HS-27A (cell line): ENCODE data around the gene HOXB3.

Experiments
- DNase-seq: peaks from one replicate; pipeline ENCODE4 v3.0.0-alpha.2; 2012; ENCODE audit warnings: low read depth, missing footprints

The HOXB3 gene

DNA sequence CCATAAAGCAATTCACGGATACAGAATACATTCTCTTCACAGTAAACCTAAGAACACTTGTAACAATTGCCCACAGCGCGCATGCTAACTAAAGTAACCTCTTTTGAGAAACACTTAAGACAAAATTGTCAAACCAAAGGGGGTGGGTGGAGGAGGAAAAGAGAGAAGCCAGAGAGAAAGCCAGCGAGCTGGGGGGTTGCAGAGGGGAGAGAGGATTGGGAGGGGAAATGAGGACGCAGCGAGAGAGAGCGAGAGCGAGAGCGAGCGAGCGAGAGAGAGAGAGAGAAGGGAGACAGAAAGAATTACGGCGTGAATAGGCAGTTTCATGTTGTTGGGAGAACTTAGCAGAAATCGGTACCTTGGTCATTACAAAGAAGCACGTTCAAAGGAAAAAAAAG is 22.4 kb upstream of the HOXB3 start:
- no peak for DNase-seq

DNA sequence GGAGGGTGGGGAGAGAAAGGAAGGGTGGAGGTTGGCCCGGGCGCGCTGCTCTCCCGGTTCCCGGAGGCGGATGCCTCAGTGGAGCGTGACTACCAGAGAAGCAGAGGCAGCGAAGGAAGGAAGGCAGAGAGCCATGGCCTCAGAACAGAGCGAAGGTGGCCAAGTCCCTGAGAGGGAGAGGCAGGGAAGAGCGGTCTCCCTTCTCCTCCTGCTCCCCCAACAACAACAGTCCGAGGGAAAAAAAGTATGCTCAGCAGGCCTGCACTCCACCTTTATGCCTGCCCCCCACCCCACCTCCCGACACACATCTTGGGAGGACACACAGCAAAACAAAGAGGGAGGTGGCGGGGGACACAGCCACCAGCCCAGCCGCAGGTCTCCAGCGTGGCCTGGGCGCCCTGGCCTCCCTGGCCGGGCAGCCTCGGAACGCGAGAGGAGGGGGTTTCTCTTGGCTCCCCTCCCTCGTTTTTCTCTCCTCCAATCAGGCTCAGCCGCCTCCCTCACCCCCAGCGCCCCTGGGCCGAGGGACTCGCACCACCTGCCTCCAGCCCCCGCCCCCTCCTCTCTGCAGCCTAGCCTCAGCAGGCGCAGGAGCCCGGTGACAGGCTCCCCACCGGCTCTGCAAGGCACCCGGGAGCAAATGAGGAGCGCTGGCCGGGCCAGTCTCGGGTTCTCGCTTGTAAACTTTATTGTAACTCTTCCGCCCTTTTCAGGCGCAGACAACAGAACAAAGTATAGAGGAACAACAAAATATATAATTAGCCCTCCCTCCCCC is 21.8 kb upstream of the HOXB3 start:
- no peak for DNase-seq

DNA sequence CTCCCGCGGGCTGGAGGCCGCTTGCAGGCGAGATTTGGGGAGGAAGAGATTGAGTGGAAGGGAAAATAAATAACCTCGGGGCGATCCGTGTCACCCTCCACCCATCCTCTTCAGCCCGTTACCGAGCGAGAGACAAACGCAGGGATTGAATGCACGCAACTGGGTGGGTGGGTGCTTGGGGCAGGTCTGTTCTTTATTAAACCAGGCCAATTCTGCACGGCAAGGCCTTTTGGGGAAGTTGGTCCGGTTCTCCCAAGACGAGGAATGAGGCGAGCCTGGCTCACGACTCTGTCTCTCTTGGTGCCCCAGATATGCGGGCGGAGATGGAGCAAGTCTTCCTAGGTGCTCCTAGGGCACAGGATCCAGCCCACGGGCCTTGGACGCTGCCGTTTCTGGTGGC is 21.2 kb upstream of the HOXB3 start:
- DNase-seq, result no peak

DNA sequence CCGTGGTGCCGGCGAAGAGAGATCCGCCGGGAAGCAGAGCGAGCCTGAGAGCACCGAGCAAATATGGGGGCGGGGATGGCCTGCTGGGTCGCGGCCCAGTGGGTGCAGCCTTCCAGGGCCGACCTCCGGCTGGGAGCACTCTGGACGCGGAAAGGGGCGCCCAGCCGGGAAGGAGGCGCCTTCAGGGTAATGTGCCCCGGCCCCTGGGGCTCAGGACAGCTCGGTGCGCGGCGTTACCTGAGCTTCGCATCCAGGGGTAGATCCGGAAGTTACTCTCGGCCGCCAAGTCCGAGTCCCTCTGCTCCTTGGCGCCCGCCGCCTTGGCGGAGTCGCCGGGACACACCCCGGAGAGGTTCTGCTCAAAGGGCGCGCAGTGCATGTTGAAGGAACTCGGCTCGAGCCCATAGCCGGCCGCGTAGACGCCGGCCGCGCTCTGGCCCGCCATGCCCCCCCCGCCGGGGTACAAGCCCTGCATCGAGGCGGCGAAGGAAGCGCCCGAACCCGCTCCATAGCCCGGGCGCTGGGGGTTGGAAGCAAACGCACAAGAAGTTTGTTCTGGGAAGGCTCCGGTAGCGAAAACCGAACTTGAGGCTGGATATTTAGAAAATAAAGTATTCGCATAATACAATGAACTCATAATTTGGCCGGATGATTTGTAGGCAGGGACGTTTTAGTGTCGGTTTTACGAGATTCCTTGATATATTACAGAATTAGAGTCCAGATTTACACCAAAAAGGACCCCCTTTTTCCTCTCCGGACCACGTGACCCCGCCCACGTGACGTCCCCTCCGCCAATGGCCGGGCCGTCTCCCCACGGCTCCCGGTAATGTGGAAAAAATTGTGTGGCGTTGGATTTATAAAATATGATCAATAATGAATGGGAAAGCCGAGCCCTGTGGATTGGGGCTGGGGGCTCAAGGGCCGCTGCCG is 20.5 kb upstream of the HOXB3 start, which contains the start of gene HOXB7:
Gene HOXB7 (minus strand): TSS at position 736 of the 930 bp plus-strand sequence. CDS start 99 bp downstream, at position 637.
- no peak for DNase-seq

DNA sequence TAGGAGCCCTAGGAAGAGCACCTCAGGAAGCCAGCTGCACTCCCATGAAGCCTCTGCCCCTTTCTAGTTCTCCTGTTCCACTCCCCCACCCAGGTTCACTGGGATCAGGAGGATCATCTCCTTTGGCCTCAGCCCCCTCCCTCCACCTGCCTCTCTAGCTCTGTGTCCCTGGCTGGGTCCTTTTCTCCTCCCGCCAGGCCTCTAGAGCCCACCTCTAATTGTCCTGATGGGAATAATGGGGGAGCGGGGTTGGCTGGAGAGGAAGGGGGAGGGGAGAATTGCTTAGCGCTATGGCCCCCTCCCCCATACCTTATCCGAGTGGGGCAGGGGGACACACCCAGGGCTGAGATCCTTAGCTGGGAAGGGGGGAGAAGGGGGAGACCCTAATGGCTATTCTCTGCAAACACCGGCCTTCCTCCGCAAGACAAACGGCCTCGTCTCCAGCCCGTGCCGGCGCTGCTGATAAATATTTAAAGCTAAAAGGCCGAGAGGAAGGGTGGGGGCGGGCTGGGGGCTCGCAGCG is 19.8 kb upstream of the HOXB3 start:
- no peak for DNase-seq

DNA sequence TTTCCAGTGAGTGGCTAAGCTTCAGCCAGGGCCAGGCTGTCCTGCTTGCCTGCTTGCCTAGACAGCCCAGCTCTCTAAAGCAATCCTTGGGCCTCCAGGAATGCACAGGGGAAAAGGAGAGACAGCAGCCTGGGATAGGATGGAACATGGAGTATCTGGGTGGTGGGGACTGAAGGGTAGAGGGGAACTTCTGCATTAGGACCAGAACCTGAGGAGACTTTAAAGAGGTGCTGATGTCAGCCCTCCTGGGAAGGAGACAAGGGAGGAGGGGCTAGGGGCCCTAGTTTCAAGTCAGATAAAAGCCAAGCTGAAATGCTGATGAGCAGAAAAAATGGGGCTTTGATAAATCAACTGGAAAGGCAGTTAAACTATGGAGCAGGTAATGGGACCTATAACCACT is 19.0 kb upstream of the HOXB3 start:
- DNase-seq, result no peak

DNA sequence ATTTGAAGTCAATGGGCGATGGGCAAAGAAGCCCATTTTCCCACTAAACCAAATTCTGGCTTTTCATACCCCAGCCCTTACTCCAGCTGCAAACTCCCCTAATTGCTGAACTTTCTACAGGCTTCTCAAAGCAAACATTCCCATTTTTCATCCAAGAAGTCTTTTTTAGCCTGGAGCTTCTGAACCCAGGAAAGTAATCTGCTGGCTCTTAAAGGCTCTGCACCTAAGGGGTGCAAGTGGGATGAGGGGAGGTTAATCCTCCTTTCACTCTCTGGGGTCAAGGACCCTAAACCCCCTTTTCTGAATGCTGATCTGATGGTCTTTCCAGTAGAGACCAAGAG is 18.4 kb upstream of the HOXB3 start:
- DNase-seq, result no peak

DNA sequence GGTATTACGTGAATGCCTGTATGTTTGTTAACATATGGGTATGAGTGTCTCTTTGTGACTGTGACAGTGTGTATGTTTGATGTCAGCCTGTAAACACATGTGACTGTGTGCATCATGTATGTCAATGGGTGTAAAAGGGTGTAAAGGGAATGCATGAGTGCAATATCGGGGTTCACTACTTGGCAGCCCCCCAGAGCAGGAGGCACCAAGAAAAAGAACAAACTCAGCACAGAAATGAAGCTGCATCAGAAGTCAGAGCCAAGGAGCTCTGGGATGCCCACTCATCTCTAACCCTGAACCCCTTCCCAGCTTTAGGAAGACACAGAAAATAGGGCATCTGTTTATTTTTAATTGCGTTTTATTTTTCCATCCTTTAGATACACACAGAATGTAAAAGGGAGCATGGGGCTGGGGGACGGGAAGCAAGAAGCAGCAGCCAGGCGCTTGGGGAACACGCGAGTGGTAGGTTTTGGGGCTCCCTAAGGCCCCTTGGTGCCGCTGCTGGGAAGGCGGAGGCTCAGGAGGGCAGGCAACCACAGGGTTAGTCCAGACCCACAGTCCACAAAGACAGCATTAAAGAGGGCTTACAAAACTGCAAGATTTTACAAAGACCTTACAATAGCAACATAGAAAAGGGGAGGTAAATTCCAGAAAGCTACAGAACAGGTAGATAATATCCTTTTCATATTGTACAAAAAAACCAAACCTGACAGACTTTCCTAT is 17.0 kb upstream of the HOXB3 start:
- DNase-seq, result no peak

DNA sequence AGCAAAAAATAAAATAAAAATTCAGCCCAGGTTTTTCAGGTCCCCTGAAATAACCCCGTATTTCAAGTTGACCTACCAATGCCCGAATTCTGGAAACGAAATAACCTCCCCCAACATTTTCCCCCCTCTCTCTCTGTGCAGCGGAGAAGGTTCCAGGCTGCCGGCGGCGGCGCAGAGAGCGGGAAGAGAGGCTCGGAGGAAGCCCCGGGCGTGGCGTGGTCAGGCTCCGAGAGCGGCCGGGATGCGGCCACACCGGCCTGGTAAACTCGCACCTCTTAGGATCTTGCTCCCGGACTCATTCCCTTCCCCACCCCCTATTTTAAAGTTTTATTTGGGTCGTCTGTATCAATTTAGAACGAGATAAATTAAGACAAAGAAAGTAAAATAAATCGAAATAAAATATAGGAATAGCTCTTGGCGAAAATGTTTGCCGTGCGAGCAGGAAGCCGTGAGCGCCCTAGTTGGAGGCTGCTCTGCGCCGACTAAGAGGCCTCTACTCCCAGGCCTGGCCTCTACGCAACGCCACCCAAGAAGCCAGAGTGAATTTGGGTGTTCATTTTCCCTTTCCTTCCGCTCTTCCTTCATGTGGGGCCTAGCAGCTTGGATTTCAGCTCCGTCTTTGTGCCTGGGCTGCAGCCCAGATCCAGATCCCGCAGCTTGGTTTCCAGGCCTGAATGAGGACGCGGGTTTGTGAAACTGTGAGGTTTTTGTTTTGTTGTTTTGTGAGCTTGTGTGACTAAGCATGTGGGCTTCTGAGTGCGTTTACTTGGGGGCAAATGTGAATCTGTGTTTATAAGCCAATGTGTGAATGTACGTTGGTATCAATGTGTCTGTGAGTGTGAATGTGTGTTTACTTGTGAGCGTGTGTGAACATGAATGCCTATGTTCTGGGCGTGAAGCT is 16.2 kb upstream of the HOXB3 start:
- no peak for DNase-seq

DNA sequence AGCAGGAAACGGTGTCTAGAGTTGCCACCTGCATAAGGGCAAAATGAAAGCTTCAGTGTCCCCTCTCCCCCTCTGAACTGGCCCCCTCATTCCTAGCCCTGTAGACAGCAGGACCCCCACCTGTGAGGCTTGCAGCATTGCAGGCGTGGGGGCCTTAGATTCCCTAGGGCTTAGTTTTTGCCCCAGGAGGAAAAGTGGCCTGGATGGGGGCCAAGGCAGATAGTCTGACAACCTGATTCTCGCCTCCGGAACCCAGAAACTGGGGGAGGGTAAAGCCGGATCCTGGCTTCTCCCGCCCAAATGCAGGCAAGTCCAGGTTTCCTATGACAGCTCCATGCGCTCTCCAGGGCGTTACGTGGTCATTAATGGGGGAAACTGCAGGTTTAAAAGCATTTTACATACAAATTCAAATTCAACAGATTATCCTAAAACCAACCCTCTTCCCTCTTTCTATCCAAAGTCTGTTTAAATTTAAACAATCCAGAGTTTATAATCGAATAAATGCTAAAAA is 15.4 kb upstream of the HOXB3 start:
- DNase-seq, result no peak

DNA sequence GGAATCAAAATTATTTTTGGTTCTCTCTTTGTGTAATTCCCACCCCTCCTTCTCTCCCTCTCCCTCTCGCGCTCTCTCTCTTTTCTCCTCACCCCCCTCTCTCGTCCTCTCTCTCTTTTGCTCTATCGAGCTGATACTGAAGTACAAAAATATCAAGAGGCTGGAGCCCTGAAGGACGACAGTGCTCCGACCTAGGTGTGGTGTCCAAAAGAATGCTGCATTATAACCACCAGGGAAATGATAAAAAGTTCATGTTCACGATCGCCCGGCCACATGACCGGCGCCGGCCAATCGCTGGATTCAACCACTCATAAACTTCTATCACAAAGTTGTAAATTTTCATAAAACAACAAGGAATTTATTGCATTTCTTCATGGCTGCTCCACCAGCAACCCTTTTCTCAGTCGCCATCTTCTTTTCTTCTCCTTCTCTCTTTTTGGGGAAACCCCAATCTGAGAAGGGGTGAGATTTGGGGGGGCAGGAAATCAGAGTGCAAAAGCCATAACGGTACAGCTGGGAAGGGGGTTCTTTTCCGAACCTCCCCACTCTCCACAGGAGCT is 14.8 kb upstream of the HOXB3 start, which contains the start of gene HOXB6:
Gene HOXB6 (minus strand): TSS at position 217 of the 560 bp plus-strand sequence. CDS start 6,836 bp downstream, outside the sequence.
- no peak for DNase-seq

DNA sequence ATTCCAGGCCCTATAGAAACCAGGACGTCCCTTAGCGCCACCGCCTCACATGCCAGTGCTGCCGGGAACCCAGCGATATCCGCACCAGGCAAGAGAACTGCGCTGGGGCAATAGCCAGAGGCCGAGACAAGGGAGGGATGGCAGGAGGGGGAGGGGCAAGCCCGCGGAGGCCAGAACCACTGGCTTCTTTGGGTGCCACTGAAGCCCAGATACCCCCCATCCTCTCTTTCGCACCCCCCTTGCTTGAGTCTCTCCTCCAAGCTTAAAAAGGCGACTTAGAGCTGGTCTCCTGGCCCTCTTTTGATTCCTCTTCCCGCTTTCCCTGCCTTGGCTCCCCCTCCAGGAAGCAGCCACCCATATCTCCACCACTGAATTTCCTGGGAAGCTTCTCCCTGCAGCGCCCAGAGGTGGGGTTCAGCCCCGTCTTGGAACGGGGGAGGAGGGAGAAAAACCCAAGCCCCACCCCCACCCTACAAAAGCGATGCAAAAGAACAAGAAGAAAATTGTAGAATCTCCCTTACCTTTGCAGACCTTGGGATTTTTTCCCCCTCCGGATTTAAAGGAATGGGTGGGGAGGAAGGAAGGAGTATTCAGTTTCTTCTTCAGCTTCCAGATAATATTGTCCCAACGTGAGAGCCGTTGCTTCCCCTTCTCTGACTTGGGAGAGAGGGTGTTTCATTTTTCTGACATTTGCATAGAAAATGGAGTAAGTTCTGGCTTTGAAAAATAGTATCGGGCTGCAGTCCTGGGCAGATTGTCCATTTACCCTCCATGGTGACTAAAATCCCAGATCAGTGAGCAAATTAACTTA is 14.1 kb upstream of the HOXB3 start:
- DNase-seq, result no peak

DNA sequence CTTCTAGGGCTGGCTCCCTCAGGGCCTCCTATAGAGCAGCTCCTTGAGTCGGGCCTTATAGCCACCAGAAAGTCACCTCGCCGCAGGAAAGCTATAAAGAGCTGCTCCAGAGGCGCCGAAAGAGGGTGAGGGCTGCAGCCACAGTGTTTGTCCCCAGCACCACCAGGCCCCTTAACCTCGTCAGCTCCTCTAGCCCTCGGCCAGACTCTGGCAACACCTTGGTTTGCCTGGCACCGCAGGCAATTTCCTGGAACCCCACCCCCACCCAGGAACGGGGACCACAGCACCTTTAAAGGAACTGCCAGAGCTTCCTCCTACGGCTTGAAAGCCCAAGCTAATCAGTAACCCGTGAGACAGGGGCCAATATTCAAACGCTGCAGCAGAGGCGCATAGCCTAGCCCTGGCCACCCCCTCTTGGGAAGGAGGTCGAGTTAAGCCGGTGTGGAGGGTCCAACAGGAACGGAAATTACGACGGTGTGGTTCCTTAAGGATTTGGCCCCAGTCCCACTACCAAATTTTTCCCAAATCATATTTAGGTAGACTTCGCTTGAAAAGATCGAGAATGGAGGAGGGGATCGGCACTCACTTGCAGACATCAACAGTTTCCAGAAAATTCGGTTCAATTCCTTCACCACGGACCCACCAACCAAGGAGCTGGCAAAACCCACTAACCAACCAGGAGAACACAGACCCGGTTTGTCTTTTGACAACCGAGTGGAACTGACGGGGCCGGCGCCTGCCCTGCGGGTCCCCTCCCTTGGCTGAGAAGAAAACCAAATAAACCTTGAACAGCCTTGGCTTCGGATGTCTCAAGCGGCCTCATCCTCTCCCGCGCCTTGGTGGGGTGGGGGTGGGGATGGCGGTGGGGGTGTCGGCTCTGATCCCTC is 11.7 kb upstream of the HOXB3 start:
- DNase-seq, result no peak

DNA sequence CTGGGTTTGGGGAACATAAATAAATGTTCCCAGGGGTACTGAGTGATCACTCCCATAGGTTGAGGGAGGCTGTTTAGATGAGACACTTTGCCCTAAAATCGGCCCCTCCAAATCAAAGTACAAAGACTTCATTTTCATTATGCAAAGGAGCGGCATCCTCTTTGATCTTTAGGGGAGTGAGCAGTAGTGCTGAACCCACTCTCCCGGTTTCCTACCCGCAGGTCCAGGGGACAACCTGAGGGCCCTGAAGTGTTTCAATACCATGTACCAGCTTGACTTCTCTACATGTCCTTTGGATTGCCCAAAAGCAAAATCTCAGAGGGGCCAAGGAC is 11.1 kb upstream of the HOXB3 start:
- no peak for DNase-seq

DNA sequence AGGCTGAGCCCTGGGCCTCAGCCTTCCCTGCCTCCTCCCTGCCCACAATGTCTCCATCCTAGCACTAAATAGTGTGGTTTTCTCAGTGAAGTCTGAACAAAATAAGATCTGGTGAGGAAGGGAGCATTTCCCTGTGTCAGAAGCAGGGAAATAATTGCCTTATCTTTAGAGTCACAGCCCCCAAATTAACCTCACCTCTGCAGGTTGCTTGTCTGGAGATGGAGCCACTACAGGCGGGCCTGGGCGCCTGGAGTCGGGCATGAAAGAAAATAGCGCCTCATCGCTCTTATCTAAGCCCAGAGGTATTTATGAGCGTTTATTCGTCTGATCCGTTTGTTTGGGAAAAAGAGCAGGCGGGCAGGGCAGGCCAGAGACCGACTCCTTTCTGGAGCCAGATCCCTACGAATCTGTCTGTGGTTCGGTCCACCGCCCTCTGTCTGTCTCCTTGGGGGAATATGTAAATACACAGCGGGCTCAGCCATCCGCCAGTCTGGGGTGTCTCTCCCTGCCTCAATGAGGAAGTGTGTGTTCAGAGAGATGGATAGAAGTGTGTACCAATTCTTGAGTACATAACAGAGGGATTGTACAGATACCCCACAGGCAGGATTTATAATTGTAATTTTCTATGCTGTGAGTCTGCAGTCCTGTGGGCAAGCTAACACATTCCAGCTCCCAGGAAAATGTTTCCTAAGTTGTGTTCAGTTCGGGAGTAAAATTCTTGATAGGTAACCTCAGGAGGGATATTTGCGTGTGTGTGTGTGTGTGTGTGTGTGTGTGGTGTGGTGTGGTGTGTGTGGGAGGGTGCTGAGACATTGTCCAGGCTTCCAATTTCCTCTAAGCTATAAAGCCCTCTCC is 10.4 kb upstream of the HOXB3 start:
- no peak for DNase-seq

DNA sequence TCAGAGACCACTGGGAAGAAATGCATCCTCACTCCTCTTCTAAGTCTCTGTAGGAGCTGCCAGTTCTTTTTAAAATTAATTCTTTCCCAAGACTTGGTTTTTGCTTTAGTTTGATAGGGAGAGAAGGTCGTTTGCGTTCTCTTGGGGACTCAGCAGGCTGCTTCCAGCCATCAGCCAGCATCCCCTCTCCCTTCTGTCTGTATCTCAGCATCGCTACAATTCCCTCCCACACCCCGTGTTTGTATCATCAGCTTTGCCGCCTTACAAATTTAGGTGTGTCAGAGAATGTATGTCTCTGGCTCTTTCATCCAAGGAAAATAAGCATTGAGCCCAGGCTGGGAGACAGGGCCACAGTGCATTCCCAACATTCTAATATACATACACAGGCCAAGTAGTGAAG is 9.3 kb upstream of the HOXB3 start:
- DNase-seq, result no peak

DNA sequence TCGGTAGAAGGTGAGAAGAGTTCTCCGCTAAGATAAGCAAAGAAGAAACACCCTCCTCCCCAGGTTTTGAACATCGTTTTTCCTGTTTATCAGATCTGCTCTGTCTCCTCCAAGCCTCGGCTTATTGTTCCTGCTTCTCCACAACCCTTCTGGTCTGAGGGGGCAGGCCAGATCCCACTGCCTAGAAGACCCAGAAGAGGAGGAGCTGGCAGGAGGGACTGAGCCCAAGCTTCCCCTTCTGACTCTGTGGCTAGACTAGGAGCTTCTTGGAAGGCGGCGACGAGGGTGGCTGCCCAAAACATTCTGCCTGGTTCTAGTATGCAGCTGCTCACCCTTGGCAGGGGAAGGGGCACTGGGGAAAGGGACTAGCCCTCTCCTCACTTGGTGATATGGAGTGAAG is 8.7 kb upstream of the HOXB3 start:
- DNase-seq, result no peak
